AG09309 (cell line): ENCODE data around the gene EPHB6.

Experiments
- DNase-seq: peaks from one replicate; pipeline ENCODE4 v3.0.0-alpha.2; 2010; ENCODE audit warnings: low read depth
- H3K4me3 ChIP-seq: 2 replicates; pipeline ENCODE4 v1.5.1; 2011; ENCODE audit warnings: mild to moderate bottlenecking, low read depth, low read length, moderate library complexity; ENCODE audit not compliant: control insufficient read depth
- TF ChIP-seq, protein P1 (sequence below): IDR thresholded peaks from 2 replicates; pipeline ENCODE4 v1.5.1; 2011; ENCODE audit warnings: mild to moderate bottlenecking, low read depth, low read length, inconsistent platforms; ENCODE audit not compliant: insufficient read depth, control insufficient read depth; ENCODE audit errors: missing control alignments

The EPHB6 gene

DNA sequence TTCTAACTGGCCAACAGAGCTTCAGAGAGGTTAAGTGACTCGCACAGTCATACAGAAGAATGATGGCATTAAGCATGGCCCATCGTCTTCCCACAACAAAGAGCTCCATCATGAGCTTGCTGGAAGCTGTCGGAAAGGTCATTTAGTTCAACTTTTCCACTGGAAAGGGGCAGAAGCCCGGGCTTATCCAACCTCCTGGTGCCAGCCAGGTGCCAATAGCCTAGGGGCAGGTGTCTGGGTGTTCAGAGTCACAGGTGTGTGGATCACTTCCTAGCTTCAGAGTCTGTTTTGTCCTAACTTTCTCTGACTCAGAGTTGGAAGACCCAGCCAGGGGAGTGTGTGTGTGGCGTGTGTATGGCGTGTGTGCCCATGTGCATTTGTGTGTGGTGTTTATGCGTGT lies 32.0 kb downstream of the EPHB6 start:
- TF ChIP-seq, protein P1, sequence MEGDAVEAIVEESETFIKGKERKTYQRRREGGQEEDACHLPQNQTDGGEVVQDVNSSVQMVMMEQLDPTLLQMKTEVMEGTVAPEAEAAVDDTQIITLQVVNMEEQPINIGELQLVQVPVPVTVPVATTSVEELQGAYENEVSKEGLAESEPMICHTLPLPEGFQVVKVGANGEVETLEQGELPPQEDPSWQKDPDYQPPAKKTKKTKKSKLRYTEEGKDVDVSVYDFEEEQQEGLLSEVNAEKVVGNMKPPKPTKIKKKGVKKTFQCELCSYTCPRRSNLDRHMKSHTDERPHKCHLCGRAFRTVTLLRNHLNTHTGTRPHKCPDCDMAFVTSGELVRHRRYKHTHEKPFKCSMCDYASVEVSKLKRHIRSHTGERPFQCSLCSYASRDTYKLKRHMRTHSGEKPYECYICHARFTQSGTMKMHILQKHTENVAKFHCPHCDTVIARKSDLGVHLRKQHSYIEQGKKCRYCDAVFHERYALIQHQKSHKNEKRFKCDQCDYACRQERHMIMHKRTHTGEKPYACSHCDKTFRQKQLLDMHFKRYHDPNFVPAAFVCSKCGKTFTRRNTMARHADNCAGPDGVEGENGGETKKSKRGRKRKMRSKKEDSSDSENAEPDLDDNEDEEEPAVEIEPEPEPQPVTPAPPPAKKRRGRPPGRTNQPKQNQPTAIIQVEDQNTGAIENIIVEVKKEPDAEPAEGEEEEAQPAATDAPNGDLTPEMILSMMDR = no peak
- no peak for DNase-seq
- no peak overlapping the region for H3K4me3 ChIP-seq

DNA sequence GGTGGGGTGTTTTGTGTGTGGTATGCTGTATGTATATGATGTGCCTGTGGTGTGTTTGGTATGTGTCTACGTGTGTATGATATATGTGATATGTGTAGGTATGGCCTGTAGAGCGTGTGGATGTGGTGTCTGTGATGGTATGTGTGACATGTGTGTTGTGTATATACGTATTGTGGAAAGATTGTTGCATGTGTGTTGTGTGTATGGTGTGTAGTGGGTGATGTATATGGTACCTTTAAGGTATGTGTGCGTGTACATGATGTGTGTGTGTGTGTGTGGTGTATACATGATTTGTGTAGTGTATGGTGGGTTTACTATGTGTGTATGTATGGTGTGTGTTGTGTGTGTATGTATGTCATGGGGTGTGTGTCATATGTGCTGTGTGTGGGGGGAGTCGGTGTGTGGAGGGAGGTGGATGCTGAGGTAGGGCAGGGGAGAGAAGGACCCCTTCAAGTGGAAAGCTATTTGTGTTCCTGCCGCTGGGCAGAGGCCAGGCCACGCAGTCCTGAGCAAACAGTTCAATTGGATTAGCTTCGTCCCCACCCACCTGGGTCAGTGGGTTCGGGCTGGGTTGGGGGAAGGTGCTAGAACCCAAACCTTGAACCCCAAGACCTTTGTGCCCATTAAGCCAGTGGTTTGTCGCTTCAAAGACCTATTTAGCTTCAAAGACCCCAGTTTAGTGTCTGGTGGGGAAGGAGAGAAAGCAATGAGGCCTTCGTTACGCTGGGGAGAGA lies 32.6 kb downstream of the EPHB6 start:
- H3K4me3 ChIP-seq = no peak overlapping the region
- no peak for DNase-seq
- TF ChIP-seq, protein P1 = no peak

DNA sequence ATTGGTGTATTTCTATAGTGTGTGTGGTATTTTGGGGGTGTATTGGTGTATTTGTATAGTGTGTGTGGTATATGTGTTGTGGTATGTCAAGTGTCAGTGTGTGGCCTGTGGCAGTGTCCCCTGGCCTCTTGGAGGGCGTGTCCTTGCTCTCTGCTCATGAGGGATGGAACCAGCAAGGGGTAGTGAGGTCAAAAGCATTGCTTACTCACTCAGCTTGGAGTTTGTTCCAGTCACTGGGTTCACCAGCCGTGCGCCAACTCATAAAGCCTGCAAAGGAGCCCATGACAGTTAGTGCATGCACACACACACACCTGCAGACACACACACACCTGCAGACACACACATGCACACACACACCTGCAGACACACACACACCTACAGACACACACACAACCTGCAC lies 34.9 kb downstream of the EPHB6 start:
- TF ChIP-seq, protein P1 = no peak
- DNase-seq = no peak
- no peak overlapping the region for H3K4me3 ChIP-seq

DNA sequence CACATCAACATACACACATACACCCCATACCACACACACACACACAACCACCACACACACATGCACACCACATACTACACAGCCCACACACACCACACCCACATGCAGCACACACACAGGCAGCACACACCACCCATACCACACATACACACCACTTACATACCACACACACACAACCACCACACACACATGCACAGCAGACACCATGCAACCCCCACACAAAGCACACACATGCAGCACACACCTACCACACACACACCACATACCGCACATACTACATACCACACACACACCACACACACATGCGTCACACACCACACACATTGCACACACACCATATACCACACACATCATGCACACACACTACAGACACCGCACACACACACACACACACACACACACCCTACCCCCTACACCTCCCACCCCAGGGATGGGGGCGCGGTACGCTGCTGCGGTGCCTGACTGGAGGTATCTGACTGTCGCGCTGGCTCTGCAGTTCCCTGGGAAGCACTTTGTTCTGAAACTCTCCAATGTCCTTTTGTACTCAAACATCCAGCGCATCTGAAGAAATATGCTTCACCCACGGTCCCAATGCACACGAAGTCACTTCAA lies 36.1 kb downstream of the EPHB6 start:
- TF ChIP-seq, protein P1 = no peak
- H3K4me3 ChIP-seq = no peak overlapping the region
- no peak for DNase-seq

DNA sequence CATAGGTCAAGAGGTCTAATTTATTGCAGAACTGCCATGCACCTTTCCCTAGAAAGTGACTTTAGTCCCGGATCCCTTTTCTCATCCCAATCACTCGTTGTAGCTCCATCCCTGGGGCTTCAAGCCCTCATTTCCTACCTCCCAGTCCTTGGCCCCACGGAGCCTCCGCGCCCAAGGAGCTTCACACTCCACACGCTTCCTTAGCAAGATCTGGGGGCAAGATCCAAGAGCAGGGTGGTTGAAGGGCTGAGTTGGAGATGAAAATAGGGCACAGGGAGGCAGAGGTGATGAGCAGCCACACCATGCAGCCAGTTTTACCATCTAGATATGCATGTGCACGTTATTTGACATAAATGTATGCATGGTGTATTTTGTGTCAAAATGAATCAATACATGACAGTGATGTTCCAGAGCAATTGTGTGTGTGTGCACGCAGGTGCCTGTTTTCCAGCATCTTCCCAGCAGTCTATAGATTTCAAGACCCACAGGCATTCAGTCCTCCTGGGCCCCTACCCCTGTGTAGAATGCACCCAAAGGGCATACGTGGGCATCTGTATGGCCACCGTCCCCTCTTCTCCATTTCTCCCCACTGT lies 36.7 kb downstream of the EPHB6 start:
- no peak for DNase-seq
- no peak overlapping the region for H3K4me3 ChIP-seq
- TF ChIP-seq, protein P1 = no peak

DNA sequence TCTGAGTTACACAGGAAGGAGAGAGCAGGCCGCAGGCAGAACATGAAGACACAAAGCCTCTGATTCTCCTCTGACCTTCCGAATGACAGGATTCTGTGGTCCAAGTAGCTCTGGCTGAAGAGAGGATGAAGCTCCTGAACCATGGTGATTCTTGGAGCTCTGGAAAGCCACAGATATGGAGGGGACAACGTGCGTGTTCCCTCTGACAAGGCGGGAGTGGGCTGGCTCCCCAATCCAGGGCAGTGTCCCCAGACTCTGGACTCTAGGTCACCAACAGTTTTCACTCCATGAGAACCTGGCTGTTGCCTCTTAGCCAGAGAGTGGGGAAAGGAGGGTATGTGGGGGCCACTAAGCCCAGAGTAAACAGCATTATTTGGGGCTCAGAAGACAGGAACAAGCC lies 38.1 kb downstream of the EPHB6 start:
- no peak overlapping the region for H3K4me3 ChIP-seq
- TF ChIP-seq, protein P1 = no peak
- DNase-seq = no peak
